ENCODE measurements around the gene FAM3B.

- TF ChIP-seq, protein P1, sequence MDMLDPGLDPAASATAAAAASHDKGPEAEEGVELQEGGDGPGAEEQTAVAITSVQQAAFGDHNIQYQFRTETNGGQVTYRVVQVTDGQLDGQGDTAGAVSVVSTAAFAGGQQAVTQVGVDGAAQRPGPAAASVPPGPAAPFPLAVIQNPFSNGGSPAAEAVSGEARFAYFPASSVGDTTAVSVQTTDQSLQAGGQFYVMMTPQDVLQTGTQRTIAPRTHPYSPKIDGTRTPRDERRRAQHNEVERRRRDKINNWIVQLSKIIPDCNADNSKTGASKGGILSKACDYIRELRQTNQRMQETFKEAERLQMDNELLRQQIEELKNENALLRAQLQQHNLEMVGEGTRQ (IDR thresholded peaks at IDR 0.05; ENCODE audit: low read depth, low read length) = no peak
- TF ChIP-seq POLR2A (IDR thresholded peaks at IDR 0.05; ENCODE audit: low read depth, low read length) (no peak), CTCF (conservative IDR thresholded peaks at IDR 0.05; ENCODE audit: low read depth, low read length) (no peak), SMC3 (IDR thresholded peaks at IDR 0.05; ENCODE audit: low read depth, low read length) (no peak), RAD21 (IDR thresholded peaks at IDR 0.05; ENCODE audit: low read length) (no peak), BHLHE40 (IDR thresholded peaks at IDR 0.05; ENCODE audit: low read depth, low read length) (no peak)
Measured at GRCh38 chr21:41328660-41329607, 12.3 kb downstream of the FAM3B start.

Data from IMR-90 (cell line).